ENCODE results near the gene GAB2. TPM values are rescaled to one million over a fixed set of nuclear protein-coding genes. Genes with fewer than 3 reads are reported as not detected.

The GAB2 gene
- total RNA-seq, 2 experiments from 2014 or later, result 1.2 to 1.3 TPM

DNA sequence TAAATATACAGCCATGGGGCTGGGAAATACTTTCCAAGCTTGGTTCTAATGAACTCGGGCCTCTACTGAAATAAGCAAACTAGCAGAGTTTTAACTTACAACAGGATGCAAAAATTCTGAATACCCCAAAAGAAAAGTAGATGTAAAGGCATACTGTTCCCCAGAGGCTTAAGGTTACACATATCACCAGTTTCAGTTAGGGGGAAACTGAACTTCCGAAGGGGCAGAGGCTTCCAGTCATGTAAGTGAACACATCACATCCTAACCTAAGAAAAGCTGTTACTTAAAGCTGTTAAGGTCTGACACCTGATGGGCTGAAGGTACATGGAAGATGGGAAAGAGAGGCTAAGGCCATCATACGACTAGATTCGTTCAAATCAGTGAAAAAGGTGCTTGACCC is 2.3 kb downstream of the GAB2 start:
- Histone ChIP-seq H3K9me3 (ENCODE audit: low read length) (no peaks in the 10 kb centered on the region), H2AFZ (ENCODE audit: low read length) (no peak overlapping the region), H3K79me2 (ENCODE audit: insufficient read depth, low read depth, low read length) (no peaks in the 10 kb centered on the region)

DNA sequence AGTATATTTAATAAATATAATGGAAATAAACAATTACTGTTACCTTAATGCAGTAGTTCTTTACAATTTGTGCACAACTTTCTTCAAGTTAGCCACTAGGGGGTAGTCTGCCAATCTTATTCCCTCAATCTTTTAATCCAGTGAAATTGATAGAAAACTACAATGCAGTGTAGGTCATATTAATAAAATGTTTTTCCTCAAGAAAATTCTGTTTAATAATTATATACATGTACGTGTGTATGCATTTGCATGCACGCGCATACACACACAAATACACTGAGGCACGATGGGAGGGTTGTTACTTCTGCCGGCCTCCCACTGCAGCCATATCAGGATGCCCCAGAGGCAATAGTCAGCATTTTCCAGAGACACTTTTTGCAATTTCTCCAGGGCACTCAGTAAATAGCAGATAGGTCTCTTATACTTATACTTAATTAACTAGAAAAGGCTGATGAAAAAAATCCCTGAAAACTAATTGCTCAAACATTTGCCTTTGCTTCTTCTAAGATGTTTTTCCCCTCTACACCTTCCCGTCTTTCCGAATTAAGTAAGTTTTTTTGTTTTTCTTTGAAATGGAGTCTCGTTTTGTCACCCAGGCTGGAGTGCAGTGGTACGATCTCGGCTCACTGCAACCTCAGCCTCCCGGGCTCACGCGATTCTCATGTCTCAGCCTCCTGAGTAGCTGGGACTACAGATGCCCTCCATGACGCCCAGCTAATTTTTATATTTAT is 3.1 kb downstream of the GAB2 start:
- no peak overlapping the region for H2AFZ ChIP-seq (ENCODE audit: low read length)
- TF ChIP-seq, protein P1, sequence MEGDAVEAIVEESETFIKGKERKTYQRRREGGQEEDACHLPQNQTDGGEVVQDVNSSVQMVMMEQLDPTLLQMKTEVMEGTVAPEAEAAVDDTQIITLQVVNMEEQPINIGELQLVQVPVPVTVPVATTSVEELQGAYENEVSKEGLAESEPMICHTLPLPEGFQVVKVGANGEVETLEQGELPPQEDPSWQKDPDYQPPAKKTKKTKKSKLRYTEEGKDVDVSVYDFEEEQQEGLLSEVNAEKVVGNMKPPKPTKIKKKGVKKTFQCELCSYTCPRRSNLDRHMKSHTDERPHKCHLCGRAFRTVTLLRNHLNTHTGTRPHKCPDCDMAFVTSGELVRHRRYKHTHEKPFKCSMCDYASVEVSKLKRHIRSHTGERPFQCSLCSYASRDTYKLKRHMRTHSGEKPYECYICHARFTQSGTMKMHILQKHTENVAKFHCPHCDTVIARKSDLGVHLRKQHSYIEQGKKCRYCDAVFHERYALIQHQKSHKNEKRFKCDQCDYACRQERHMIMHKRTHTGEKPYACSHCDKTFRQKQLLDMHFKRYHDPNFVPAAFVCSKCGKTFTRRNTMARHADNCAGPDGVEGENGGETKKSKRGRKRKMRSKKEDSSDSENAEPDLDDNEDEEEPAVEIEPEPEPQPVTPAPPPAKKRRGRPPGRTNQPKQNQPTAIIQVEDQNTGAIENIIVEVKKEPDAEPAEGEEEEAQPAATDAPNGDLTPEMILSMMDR (conservative IDR thresholded peaks at IDR 0.05; ENCODE audit: low read length), result peak; percentile 87
- TF ChIP-seq EZH2phosphoT487 (IDR thresholded peaks at IDR 0.05; ENCODE audit: borderline replicate concordance, low read depth, low read length), result no peak
- POLR2A ChIA-PET, result no interaction called here
- H3K9me2 ChIP-seq (ENCODE audit: insufficient read depth, low read length), result no peaks in the 10 kb centered on the region
- no TSS peak for BruUV-seq (replicated peaks)
- no peak overlapping the region for H3K4me3 ChIP-seq (ENCODE audit: low read depth, low read length, poor library complexity, severe bottlenecking)
- H3K4me1 ChIP-seq (ENCODE audit: insufficient read depth, low read length, poor library complexity, severe bottlenecking), result peaks cover 15% of the 10 kb centered on the region
- no peaks in the 10 kb centered on the region for H4K20me1 ChIP-seq (ENCODE audit: insufficient read depth, low read length)
- no peaks in the 10 kb centered on the region for H3K36me3 ChIP-seq (ENCODE audit: insufficient read depth, low read length)
- DNase-seq (ENCODE audit: low spot score), result peak; percentile 42
- no peaks in the 10 kb centered on the region for H3K79me2 ChIP-seq (ENCODE audit: insufficient read depth, low read depth, low read length)
- H3K4me2 ChIP-seq (ENCODE audit: low read length), result no peak overlapping the region
- CTCF ChIA-PET (ENCODE audit: unreplicated experiment), result no interaction called here
- H3K9me3 ChIP-seq (ENCODE audit: low read length), result no peaks in the 10 kb centered on the region
- intact Hi-C loops (cut with micrococcal nuclease; ENCODE audit: unreplicated experiment), result loop anchor here (2.0 to 5.0 kb wide), 2 partner anchors 173 to 186 kb away; no protein-coding TSS in a partner anchor
- no peak overlapping the region for H3K27ac ChIP-seq (ENCODE audit: low read depth, low read length, poor library complexity, severe bottlenecking)

More for the DNA sequence above, 2.3 kb downstream of the GAB2 start:
- Histone ChIP-seq H3K4me1 (ENCODE audit: insufficient read depth, low read length, poor library complexity, severe bottlenecking) (peaks cover 16% of the 10 kb centered on the region), H3K27ac (ENCODE audit: low read depth, low read length, poor library complexity, severe bottlenecking) (no peak overlapping the region), H3K9me2 (ENCODE audit: insufficient read depth, low read length) (no peaks in the 10 kb centered on the region), H3K4me3 (ENCODE audit: low read depth, low read length, poor library complexity, severe bottlenecking) (no peak overlapping the region), H4K20me1 (ENCODE audit: insufficient read depth, low read length) (no peaks in the 10 kb centered on the region), H3K4me2 (ENCODE audit: low read length) (no peak overlapping the region), H3K36me3 (ENCODE audit: insufficient read depth, low read length) (no peaks in the 10 kb centered on the region)
- BruUV-seq (replicated peaks), result no TSS peak
- intact Hi-C loops (cut with micrococcal nuclease; ENCODE audit: unreplicated experiment), result loop anchor here (2.0 to 5.0 kb wide), 2 partner anchors 172 to 187 kb away; no protein-coding TSS in a partner anchor
- CTCF ChIA-PET (ENCODE audit: unreplicated experiment), result no interaction called here
- POLR2A ChIA-PET, result interaction anchor here (1.0 to 1.7 kb wide), 2 partner anchors 16 to 160 kb away, joined by 3 to 7 read pairs; partner anchors contain the start of gene NARS2
- TF ChIP-seq, protein P1 (conservative IDR thresholded peaks at IDR 0.05; ENCODE audit: low read length), result no peak
- TF ChIP-seq EZH2phosphoT487 (IDR thresholded peaks at IDR 0.05; ENCODE audit: borderline replicate concordance, low read depth, low read length), result no peak
- no peak for DNase-seq (ENCODE audit: low spot score)

GRCh38 chr11:78408619-78409018 is 9.0 kb downstream of the GAB2 start:
- TF ChIP-seq, protein P1 (conservative IDR thresholded peaks at IDR 0.05; ENCODE audit: low read length), result no peak
- no peak for TF ChIP-seq EZH2phosphoT487 (IDR thresholded peaks at IDR 0.05; ENCODE audit: borderline replicate concordance, low read depth, low read length)
- no TSS peak for BruUV-seq (replicated peaks)
- Histone ChIP-seq H3K4me1 (ENCODE audit: insufficient read depth, low read length, poor library complexity, severe bottlenecking) (peaks cover 8% of the 10 kb centered on the region), H3K36me3 (ENCODE audit: insufficient read depth, low read length) (no peaks in the 10 kb centered on the region), H3K9me3 (ENCODE audit: low read length) (peaks cover 9% of the 10 kb centered on the region; the same call in 1 of the 2 replicates), H4K20me1 (ENCODE audit: insufficient read depth, low read length) (no peaks in the 10 kb centered on the region), H2AFZ (ENCODE audit: low read length) (no peak overlapping the region), H3K27ac (ENCODE audit: low read depth, low read length, poor library complexity, severe bottlenecking) (no peak overlapping the region), H3K4me2 (ENCODE audit: low read length) (no peak overlapping the region), H3K79me2 (ENCODE audit: insufficient read depth, low read depth, low read length) (no peaks in the 10 kb centered on the region), H3K4me3 (ENCODE audit: low read depth, low read length, poor library complexity, severe bottlenecking) (no peak overlapping the region), H3K9me2 (ENCODE audit: insufficient read depth, low read length) (no peaks in the 10 kb centered on the region)
- ChIA-PET CTCF (ENCODE audit: unreplicated experiment) (no interaction called here), POLR2A (interaction anchor here (0.6 kb wide), 1 partner anchor 188 kb away, joined by 3 read pairs; no protein-coding TSS in a partner anchor)
- intact Hi-C loops (cut with micrococcal nuclease; ENCODE audit: unreplicated experiment), result no loop called here
- DNase-seq (ENCODE audit: low spot score), result no peak
